HFF-Myc (cell line): ENCODE data around the gene PROCR.
"Not testable (repeated sequence)": the region's sequence is repeated elsewhere in the genome, so short reads cannot be mapped to it uniquely, and the experiment has no call there.

Experiments
- DNase-seq: peaks from one replicate; pipeline ENCODE4 v3.0.0-alpha.2; 2011; ENCODE audit warnings: low read depth; ENCODE audit errors: extremely low read depth
- H3K4me3 ChIP-seq: replicated peaks from 2 replicates; pipeline ENCODE4 v1.5.1; 2011; ENCODE audit warnings: low read depth, mild to moderate bottlenecking, control low read depth, low read length
- TF ChIP-seq, protein P1 (sequence below): IDR thresholded peaks from 2 replicates; pipeline ENCODE4 v1.5.1; 2012; ENCODE audit warnings: mild to moderate bottlenecking, low read depth, low read length, control low read depth; ENCODE audit errors: missing control alignments

The PROCR gene

DNA sequence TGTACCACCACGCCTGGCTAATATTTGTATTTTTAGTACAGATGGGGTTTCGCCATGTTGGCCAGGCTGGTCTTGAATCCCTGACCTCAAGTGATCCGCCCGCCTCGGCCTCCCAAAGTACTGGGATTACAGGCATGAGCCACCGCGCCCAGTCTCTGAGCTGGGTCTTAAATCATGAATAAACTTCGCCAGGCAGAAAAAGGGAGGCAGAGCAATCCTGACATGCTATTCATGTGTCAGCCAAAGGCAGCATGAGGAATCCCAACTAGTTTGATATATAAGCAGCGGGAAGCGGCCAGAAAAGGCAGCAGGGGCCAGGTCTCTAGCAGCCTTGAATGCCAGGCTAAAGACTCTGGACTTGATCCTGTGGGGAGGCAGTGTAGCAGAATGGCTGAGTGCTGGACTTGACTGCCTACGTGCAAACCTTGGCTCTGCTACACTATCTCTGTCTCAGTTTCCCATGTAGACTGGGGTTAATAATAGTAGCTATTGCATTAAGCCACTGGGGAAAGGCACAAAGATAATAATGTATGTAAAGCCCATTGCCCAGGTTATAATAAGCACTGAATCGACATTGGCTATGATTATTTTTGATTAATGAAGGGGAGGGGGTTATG lies 1.8 kb downstream of the PROCR start:
- TF ChIP-seq, protein P1, sequence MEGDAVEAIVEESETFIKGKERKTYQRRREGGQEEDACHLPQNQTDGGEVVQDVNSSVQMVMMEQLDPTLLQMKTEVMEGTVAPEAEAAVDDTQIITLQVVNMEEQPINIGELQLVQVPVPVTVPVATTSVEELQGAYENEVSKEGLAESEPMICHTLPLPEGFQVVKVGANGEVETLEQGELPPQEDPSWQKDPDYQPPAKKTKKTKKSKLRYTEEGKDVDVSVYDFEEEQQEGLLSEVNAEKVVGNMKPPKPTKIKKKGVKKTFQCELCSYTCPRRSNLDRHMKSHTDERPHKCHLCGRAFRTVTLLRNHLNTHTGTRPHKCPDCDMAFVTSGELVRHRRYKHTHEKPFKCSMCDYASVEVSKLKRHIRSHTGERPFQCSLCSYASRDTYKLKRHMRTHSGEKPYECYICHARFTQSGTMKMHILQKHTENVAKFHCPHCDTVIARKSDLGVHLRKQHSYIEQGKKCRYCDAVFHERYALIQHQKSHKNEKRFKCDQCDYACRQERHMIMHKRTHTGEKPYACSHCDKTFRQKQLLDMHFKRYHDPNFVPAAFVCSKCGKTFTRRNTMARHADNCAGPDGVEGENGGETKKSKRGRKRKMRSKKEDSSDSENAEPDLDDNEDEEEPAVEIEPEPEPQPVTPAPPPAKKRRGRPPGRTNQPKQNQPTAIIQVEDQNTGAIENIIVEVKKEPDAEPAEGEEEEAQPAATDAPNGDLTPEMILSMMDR: no peak
- 0 out of 2 replicates have a peak overlapping the region, but pooled peaks have one; percentile 3 for H3K4me3 ChIP-seq
- DNase-seq: no peak

DNA sequence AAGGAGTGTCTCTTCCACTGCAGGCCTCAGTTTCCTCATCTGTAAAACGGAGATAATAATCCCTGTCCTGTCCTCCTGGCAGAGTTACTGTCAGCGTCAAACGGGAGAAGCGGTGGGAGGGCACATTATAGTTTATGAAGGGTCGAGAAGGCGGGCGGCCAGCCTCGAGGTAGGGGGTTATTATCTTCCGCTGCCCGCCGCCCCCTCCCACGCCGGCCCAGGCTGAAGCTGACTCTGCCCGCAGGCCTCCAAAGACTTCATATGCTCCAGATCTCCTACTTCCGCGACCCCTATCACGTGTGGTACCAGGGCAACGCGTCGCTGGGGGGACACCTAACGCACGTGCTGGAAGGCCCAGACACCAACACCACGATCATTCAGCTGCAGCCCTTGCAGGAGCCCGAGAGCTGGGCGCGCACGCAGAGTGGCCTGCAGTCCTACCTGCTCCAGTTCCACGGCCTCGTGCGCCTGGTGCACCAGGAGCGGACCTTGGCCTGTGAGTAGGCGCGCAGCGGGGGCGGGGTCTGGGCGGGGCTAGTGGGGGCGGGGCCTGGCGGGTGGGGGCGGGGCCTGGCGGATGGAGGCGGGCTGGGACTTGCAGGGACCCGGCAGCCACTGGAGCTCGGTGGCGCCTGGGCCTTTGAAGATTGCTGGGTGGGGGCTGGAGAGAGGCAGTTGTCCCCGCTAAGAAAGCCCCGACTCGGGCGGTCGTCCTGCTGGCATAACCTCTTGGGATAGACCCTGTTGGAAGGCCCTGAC lies 2.8 kb downstream of the PROCR start:
- H3K4me3 ChIP-seq: no peak overlapping the region
- TF ChIP-seq, protein P1: no peak
- no peak for DNase-seq

DNA sequence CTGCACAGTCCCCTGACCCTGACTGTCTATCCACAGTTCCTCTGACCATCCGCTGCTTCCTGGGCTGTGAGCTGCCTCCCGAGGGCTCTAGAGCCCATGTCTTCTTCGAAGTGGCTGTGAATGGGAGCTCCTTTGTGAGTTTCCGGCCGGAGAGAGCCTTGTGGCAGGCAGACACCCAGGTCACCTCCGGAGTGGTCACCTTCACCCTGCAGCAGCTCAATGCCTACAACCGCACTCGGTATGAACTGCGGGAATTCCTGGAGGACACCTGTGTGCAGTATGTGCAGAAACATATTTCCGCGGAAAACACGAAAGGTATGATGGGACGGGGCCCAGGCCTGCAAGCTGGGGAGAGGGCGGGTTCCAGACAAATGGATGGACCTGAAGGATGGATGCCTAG lies 4.3 kb downstream of the PROCR start:
- TF ChIP-seq, protein P1: no peak
- H3K4me3 ChIP-seq: no peak overlapping the region
- DNase-seq: no peak

DNA sequence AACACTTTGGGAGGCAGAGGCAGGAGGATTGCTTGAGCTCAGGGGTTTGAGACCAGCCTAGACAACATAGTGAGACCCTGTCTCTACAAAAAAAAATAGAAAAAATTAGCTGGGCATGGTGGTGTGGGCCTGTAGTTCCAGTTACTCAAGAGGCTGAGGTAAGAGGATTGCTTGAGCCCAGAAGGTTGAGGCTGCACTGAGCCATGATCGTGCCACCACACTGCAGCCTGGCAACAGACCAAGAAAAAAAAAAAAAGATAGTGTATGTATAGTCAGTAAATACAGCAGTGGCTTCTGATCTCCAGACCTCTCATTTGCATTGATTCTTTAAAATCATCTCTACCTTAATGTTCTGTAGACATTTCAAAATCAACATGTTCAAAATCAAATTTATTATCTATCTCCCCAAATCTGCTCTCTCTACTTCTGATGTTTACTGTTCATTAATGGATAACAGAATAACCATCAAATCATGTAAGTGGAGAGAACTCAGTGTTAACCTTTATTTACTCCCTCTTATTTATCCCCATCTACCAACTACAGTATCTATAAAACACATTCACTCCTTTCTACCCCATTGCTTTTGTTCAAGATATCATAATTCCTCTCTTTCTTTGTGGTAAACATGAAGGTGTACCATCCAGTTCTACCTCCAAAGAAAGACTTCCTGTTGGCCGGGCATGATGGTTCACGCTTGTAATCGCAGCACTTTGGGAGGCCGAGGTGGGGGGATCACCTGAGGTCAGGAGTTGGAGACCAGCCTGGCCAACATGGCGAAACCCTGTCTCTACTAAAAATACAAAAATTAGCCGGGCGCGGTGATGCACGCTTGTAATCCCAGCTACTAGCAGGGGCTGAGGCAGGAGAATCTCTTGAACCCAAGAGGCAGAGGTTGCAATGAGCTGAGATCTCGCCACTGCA lies 7.7 kb downstream of the PROCR start:
- TF ChIP-seq, protein P1: no peak
- no peak for DNase-seq
- H3K4me3 ChIP-seq: no peak overlapping the region

DNA sequence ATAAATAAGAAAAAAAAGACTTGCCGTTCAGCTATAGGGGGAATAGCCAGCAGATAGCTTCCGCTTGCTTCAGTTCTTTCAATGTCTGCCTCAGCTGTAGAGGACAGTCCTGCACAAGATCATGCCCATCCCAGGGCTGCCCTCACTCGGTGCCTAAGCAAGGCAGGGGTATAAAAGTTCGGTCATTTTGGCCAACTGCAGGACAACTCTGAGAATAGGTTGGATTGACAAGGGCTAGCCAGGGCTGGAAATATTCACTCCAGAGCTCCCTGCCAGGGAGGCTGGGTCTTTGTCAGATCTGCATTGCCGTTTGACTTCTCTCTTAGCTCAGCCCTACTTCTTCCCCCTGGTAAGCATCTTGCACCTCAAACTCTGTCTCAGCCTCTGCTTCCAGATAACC lies 8.4 kb downstream of the PROCR start:
- TF ChIP-seq, protein P1: no peak
- DNase-seq: no peak
- H3K4me3 ChIP-seq: no peak overlapping the region

DNA sequence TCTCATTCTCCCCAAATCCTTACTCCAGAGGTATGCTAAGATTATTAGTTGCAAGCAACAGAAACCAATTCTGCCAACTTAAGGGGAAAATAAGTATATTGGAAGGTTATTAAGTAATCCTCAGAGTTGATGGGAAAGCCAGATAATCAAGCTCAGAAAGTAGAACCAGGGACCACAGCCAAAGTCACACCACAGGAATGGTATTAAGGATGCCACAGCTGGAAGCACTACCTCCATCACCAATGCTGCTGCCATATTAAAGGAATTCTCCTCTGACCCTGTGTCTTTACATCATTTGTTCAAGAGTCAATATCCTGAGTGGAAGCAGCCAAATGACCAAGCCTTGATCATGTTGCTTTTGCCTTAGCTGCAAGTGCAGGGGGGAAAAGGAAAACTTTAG lies 9.9 kb downstream of the PROCR start:
- H3K4me3 ChIP-seq: no peak overlapping the region
- DNase-seq: no peak
- TF ChIP-seq, protein P1: no peak

DNA sequence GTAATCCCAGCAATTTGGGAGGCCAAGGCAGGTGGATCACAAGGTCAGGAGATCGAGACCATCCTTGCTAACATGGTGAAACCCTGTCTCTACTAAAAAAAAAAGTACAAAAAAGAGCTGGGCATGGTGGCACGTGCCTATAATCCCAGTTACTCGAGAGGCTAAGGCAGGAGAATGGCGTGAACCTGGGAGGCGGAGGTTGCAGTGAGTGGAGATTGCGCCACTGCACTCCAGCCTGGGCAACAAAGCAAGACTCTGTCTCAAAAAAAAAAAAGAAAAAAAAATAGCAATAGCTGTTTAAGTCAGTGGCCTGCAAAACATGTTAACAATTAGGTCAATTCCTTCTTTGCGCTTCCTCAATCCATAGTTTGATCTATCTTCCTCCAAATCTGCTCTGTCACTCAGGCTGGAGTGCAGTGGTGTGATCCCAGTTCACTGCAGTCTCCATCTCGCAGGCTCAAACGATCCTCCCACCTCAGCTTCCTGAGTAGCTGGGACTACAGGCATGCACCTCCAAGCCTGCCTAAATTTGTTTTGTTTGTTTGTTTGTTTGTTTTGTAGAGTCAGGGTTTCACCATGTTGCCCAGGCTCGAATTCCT lies 14.9 kb downstream of the PROCR start:
- H3K4me3 ChIP-seq, DNase-seq: not testable (repeated sequence)
